MM.1S (cell line): ENCODE data around the gene DPYSL4.

Source experiments
- DNase-seq: peaks from one replicate; pipeline ENCODE4 v3.0.0-alpha.2; 2015
- H2AFZ ChIP-seq: fragments of 300-600 bp; sonication (generic); 2 replicates; pipeline ENCODE4 v1.6.0; 2016; ENCODE audit warnings: antibody characterized with exemption, low read length
- H3F3A ChIP-seq: fragments of 300-600 bp; sonication (generic); 2 replicates; pipeline ENCODE4 v1.6.1; 2016; ENCODE audit warnings: mild to moderate bottlenecking, antibody characterized with exemption, low read length, moderate library complexity, mixed read lengths; ENCODE audit not compliant: insufficient read depth
- H3K27ac ChIP-seq: fragments of 300-600 bp; sonication (generic); 2 replicates; pipeline ENCODE4 v1.5.1; 2016; ENCODE audit warnings: mild to moderate bottlenecking, low read length
- H3K27me3 ChIP-seq: fragments of 300-600 bp; sonication (generic); replicated peaks from 2 replicates; pipeline ENCODE4 v1.6.0; 2016; ENCODE audit warnings: low read length; ENCODE audit not compliant: insufficient read depth
- H3K36me3 ChIP-seq: fragments of 300-600 bp; sonication (generic); replicated peaks from 2 replicates; pipeline ENCODE4 v1.6.1; 2016; ENCODE audit warnings: mild to moderate bottlenecking, low read length, mixed read lengths; ENCODE audit not compliant: insufficient read depth
- H3K4me1 ChIP-seq: fragments of 300-600 bp; sonication (generic); 2 replicates; pipeline ENCODE4 v1.6.1; 2016; ENCODE audit warnings: low read length, mixed read lengths
- H3K4me2 ChIP-seq: fragments of 300-600 bp; sonication (generic); 2 replicates; pipeline ENCODE4 v1.6.0; 2016; ENCODE audit warnings: low read depth, low read length
- H3K4me3 ChIP-seq: fragments of 300-600 bp; sonication (generic); 2 replicates; pipeline ENCODE4 v1.5.1; 2016; ENCODE audit warnings: low read length, mixed read lengths
- H3K79me2 ChIP-seq: fragments of 300-600 bp; sonication (generic); 2 replicates; pipeline ENCODE4 v1.6.1; 2016; ENCODE audit warnings: mixed run types, low read length, mixed read lengths
- H3K9ac ChIP-seq: fragments of 300-600 bp; sonication (generic); 2 replicates; pipeline ENCODE4 v1.6.1; 2016; ENCODE audit warnings: low read length, mixed read lengths
- H3K9me2 ChIP-seq: fragments of 300-600 bp; sonication (generic); replicated peaks from 2 replicates; pipeline ENCODE4 v1.6.1; 2016; ENCODE audit warnings: mild to moderate bottlenecking, low read length, mixed read lengths; ENCODE audit not compliant: insufficient read depth
- H3K9me3 ChIP-seq: fragments of 300-600 bp; sonication (generic); replicated peaks from 2 replicates; pipeline ENCODE4 v1.6.1; 2016; ENCODE audit warnings: mild to moderate bottlenecking, low read length, mixed read lengths; ENCODE audit not compliant: insufficient read depth
- H4K20me1 ChIP-seq: fragments of 300-600 bp; sonication (generic); 2 replicates; pipeline ENCODE4 v1.6.1; 2016; ENCODE audit warnings: mild to moderate bottlenecking, low read length, moderate library complexity, mixed read lengths; ENCODE audit not compliant: insufficient read depth
- EZH2 ChIP-seq: fragments of 300-600 bp; sonication (generic); optimal IDR thresholded peaks from 2 replicates; pipeline ENCODE3; 2017; ENCODE audit warnings: low read depth, mild to moderate bottlenecking, antibody characterized with exemption, low read length, mixed read lengths
- EZH2phosphoT487 ChIP-seq: fragments of 300-600 bp; sonication (generic); IDR thresholded peaks from 2 replicates; pipeline ENCODE4 v1.6.1; 2018; ENCODE audit warnings: antibody characterized with exemption, low read length
- TF ChIP-seq, protein P1 (sequence below): fragments of 300-600 bp; sonication (generic); IDR thresholded peaks from 2 replicates; pipeline ENCODE4 v1.5.1; 2016; ENCODE audit warnings: antibody characterized with exemption, low read length, mixed read lengths

The DPYSL4 gene

GRCh38 chr10:132241496-132241895 lies 54.7 kb downstream of the DPYSL4 start:
- Histone ChIP-seq H3K9me3 (no peaks in the 10 kb centered on the region), H3K36me3 (no peaks in the 10 kb centered on the region), H3K9ac (no peak overlapping the region), H3K27ac (no peak overlapping the region), H4K20me1 (no peaks in the 10 kb centered on the region), H3K79me2 (no peaks in the 10 kb centered on the region), H3K4me1 (no peaks in the 10 kb centered on the region), H2AFZ (no peak overlapping the region), H3K4me2 (no peak overlapping the region), H3K4me3 (no peak overlapping the region), H3F3A (no peaks in the 10 kb centered on the region), H3K9me2 (no peaks in the 10 kb centered on the region), H3K27me3 (no peaks in the 10 kb centered on the region)
- DNase-seq, result no peak
- TF ChIP-seq, protein P1, sequence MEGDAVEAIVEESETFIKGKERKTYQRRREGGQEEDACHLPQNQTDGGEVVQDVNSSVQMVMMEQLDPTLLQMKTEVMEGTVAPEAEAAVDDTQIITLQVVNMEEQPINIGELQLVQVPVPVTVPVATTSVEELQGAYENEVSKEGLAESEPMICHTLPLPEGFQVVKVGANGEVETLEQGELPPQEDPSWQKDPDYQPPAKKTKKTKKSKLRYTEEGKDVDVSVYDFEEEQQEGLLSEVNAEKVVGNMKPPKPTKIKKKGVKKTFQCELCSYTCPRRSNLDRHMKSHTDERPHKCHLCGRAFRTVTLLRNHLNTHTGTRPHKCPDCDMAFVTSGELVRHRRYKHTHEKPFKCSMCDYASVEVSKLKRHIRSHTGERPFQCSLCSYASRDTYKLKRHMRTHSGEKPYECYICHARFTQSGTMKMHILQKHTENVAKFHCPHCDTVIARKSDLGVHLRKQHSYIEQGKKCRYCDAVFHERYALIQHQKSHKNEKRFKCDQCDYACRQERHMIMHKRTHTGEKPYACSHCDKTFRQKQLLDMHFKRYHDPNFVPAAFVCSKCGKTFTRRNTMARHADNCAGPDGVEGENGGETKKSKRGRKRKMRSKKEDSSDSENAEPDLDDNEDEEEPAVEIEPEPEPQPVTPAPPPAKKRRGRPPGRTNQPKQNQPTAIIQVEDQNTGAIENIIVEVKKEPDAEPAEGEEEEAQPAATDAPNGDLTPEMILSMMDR, result no peak
- TF ChIP-seq EZH2phosphoT487, result no peak
- TF ChIP-seq EZH2, result no peak

DNA sequence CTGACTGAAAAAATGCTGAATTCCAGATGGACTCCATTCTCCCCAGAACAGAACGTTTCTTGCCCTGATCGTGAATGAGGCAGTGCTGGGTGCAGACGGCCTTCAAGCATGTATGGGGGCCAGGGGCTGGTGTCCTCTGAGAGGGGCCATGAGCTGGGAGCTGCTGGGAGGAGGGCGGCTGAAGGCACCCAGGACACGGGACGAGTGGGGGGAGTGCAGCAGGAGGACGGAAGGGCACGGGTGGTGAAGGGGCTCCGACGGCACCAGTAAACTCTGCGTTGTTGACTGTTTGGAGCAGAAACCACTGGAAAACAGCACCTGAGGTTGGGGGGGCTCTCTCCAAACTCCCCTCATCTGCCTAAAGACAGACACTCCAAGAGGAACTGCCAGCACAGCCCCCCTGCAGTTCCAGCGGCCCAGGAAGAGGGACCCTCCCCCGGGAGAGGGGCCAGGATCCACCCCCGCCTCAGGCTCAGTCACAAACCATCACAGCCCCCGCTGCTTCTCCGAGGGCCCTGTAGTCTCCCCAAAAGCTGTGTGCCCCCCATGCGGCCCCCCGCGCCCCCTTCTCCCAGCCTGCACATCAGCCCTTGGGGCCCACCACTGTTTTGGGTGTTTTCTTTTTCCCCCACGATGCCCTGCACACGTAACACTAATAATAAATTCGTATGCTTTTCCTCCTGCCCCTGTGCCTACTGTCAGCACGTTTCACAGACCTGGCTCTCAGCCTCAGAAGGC lies 55.5 kb downstream of the DPYSL4 start:
- Histone ChIP-seq H3K36me3 (no peaks in the 10 kb centered on the region), H3K4me3 (no peak overlapping the region), H3K9me2 (no peaks in the 10 kb centered on the region), H3K9me3 (no peaks in the 10 kb centered on the region), H3K79me2 (no peaks in the 10 kb centered on the region), H3K27me3 (no peaks in the 10 kb centered on the region), H3K27ac (no peak overlapping the region), H2AFZ (no peak overlapping the region), H3K9ac (no peak overlapping the region), H3K4me2 (no peak overlapping the region), H3F3A (no peaks in the 10 kb centered on the region), H3K4me1 (no peaks in the 10 kb centered on the region), H4K20me1 (no peaks in the 10 kb centered on the region)
- TF ChIP-seq EZH2phosphoT487, result no peak
- TF ChIP-seq EZH2, result no peak
- TF ChIP-seq, protein P1, result no peak
- no peak for DNase-seq

DNA sequence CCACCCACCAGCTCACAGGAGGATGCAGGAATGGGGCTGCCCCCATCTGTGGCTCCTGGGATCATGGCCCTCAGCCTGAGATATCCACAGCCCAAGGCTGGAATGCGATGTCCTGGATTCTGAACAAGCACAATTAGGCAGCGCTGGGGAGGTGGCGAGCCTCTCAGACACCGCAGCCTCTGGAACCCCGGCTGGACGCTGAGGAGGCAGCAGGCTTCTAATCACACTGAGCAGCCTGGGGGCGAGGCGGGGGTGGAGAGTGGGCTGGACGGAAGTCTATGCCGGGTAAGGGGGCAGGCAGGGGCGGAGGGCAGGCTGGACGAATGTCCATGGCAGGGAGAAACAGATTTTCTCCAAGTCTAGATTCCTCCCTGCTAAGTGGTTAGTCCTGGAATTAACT lies 56.4 kb downstream of the DPYSL4 start:
- Histone ChIP-seq H3K9me2 (no peaks in the 10 kb centered on the region), H3K27ac (no peak overlapping the region)

More for the DNA sequence above, 56.4 kb downstream of the DPYSL4 start:
- Histone ChIP-seq H3K36me3 (no peaks in the 10 kb centered on the region), H2AFZ (no peak overlapping the region), H4K20me1 (no peaks in the 10 kb centered on the region), H3K27me3 (no peaks in the 10 kb centered on the region), H3K9ac (no peak overlapping the region), H3K4me1 (no peaks in the 10 kb centered on the region), H3K4me3 (no peak overlapping the region), H3K9me3 (no peaks in the 10 kb centered on the region), H3F3A (no peaks in the 10 kb centered on the region), H3K4me2 (no peak overlapping the region), H3K79me2 (no peaks in the 10 kb centered on the region)
- no peak for DNase-seq
- TF ChIP-seq, protein P1, result no peak
- TF ChIP-seq EZH2phosphoT487 (no peak), EZH2 (no peak)
